Natural killer cell (primary cell): ENCODE data around the gene KCNS3. TPM values are rescaled to one million over a fixed set of nuclear protein-coding genes. Genes with fewer than 3 reads are reported as not detected.

Experiments
- ATAC-seq, 3 donors: fragments of 150-1000 bp in 2 of 3; fragments of 200-7000 bp in 1 of 3; cut with Tn5 transposase; 1 replicate in 1 of 3; 2 replicates in 2 of 3; pipeline ENCODE4 v1.10.0; 2021; ENCODE audit warnings: mild to moderate bottlenecking in 2 of 3, moderate library complexity in 2 of 3
- DNase-seq, 2 donors: peaks; one replicate each; pipeline versions ENCODE4 v3.0.0 to v3.0.0-alpha.2; 2013 to 2021; ENCODE audit warnings: mixed read lengths in 1 of 2
- H3K27ac ChIP-seq: one replicate; pipeline ENCODE4 v1.5.1; 2013; ENCODE audit warnings: mild to moderate bottlenecking, low read length
- H3K27me3 ChIP-seq: one replicate; pipeline ENCODE4 v1.6.1; 2013; ENCODE audit warnings: low read length; ENCODE audit not compliant: control insufficient read depth, insufficient read depth
- H3K36me3 ChIP-seq: one replicate; pipeline ENCODE4 v1.6.1; 2013; ENCODE audit warnings: low read length; ENCODE audit not compliant: control insufficient read depth, insufficient read depth
- H3K4me1 ChIP-seq: one replicate; pipeline ENCODE4 v1.6.1; 2013; ENCODE audit warnings: low read length; ENCODE audit not compliant: control insufficient read depth, insufficient read depth
- H3K4me3 ChIP-seq: one replicate; pipeline ENCODE4 v1.5.1; 2013; ENCODE audit warnings: low read length
- H3K9me3 ChIP-seq: one replicate; pipeline ENCODE4 v1.6.1; 2013; ENCODE audit warnings: low read length; ENCODE audit not compliant: control insufficient read depth, insufficient read depth
- H3K27ac Mint-ChIP-seq, 2 donors: one replicate each; pipeline ENCODE4 v1.8.0; 2022; ENCODE audit warnings: mild to moderate bottlenecking in 2 of 2, mixed read lengths in 2 of 2, moderate library complexity in 1 of 2
- H3K27me3 Mint-ChIP-seq, 2 donors: one replicate each; pipeline ENCODE4 v1.8.0; 2022; ENCODE audit warnings: low read depth in 2 of 2, mixed read lengths in 2 of 2
- H3K36me3 Mint-ChIP-seq: one replicate; pipeline ENCODE4 v1.8.0; 2022; ENCODE audit warnings: mixed read lengths
- H3K4me1 Mint-ChIP-seq, 2 donors: one replicate each; pipeline ENCODE4 v1.8.0; 2022; ENCODE audit warnings: mixed read lengths in 2 of 2
- H3K4me3 Mint-ChIP-seq: one replicate; pipeline ENCODE4 v1.8.0; 2022; ENCODE audit warnings: mild to moderate bottlenecking, moderate library complexity, mixed read lengths
- H3K9me3 Mint-ChIP-seq, 2 donors: one replicate each; pipeline ENCODE4 v1.8.0; 2022; ENCODE audit warnings: mixed read lengths in 2 of 2
- CTCF ChIP-seq: fragments of 200-600 bp; IDR thresholded peaks from one replicate; pipeline ENCODE4 v1.8.0; 2022; ENCODE audit warnings: antibody characterized with exemption
- WGBS: methylation state at CpG from one replicate; pipeline ENCODE4 v1.1.7; 2013; ENCODE audit warnings: missing lambda C conversion rate; ENCODE audit not compliant: insufficient coverage; 5-methylcytosine and 5-hydroxymethylcytosine counted together
- intact Hi-C: fragments of 100-400 bp; cut with micrococcal nuclease; formaldehyde crosslinking; loops from one replicate; pipeline ENCODE4 v1.14.2; 2022
- total RNA-seq, 4 donors: library from RNA; stranded (reverse); fragments of 120-200 nt in 1 of 4; gene quantifications; one replicate each; pipeline versions ENCODE4 v1.2.3 to v1.2.4, GENCODE V29; 2013 to 2022

The KCNS3 gene
- total RNA-seq, 3 donors from 2014 or later (not counting 1 experiment from before 2014, with no cell fraction given) = not detected

- Mint-ChIP-seq H3K4me1 (no peaks in the 10 kb centered on the region), H3K27ac (no peak overlapping the region), H3K36me3 (no peaks in the 10 kb centered on the region)
Observed at GRCh38 chr2:17935242-17935885, 56.9 kb downstream of the KCNS3 start.

GRCh38 chr2:17936599-17936998, 58.1 kb downstream of the KCNS3 start:
- ATAC-seq (no peak), DNase-seq (no peak)
- intact Hi-C loops = no loop called here
- H3K36me3 ChIP-seq = no peaks in the 10 kb centered on the region
- no peak overlapping the region for H3K4me3 ChIP-seq
- H3K27ac Mint-ChIP-seq = no peak overlapping the region
- no peak overlapping the region for H3K4me3 Mint-ChIP-seq
- H3K27ac ChIP-seq = no peak overlapping the region
- H3K9me3 Mint-ChIP-seq = peaks cover 0 to 2% of the 10 kb centered on the region in 2 donors
- H3K27me3 ChIP-seq = no peaks in the 10 kb centered on the region
- H3K27me3 Mint-ChIP-seq = no peaks in the 10 kb centered on the region
- 93% methylated on average over 1 of the region's 1 CpG for WGBS
- H3K36me3 Mint-ChIP-seq = no peaks in the 10 kb centered on the region
- H3K4me1 ChIP-seq = no peaks in the 10 kb centered on the region
- no peaks in the 10 kb centered on the region for H3K9me3 ChIP-seq
- no peak for TF ChIP-seq CTCF
- no peaks in the 10 kb centered on the region for H3K4me1 Mint-ChIP-seq

More at GRCh38 chr2:17935242-17935885, 56.9 kb downstream of the KCNS3 start:
- WGBS = 84% methylated on average over 6 of the region's 6 CpGs
- H3K9me3 Mint-ChIP-seq = peaks cover 0 to 2% of the 10 kb centered on the region in 2 donors
- peaks cover 0 to 3% of the 10 kb centered on the region in 2 donors for H3K27me3 Mint-ChIP-seq
- no peak overlapping the region for H3K4me3 Mint-ChIP-seq
- no peaks in the 10 kb centered on the region for H3K36me3 ChIP-seq
- no peak for TF ChIP-seq CTCF
- H3K4me1 ChIP-seq = no peaks in the 10 kb centered on the region
- intact Hi-C loops = no loop called here
- ATAC-seq = no peak
- H3K27ac ChIP-seq = no peak overlapping the region
- no peak overlapping the region for H3K4me3 ChIP-seq
- H3K27me3 ChIP-seq = no peaks in the 10 kb centered on the region
- H3K9me3 ChIP-seq = no peaks in the 10 kb centered on the region
- no peak for DNase-seq

GRCh38 chr2:17940091-17940630, 61.7 kb downstream of the KCNS3 start:
- intact Hi-C loops = no loop called here
- Histone ChIP-seq H3K36me3 (no peaks in the 10 kb centered on the region), H3K4me3 (no peak overlapping the region), H3K27ac (no peak overlapping the region), H3K27me3 (no peaks in the 10 kb centered on the region), H3K9me3 (no peaks in the 10 kb centered on the region), H3K4me1 (no peaks in the 10 kb centered on the region)
- no peaks in the 10 kb centered on the region for H3K36me3 Mint-ChIP-seq
- no peak for DNase-seq
- H3K9me3 Mint-ChIP-seq = peaks cover 2 to 3% of the 10 kb centered on the region in 2 donors
- no peak overlapping the region for H3K4me3 Mint-ChIP-seq
- no peaks in the 10 kb centered on the region for H3K4me1 Mint-ChIP-seq
- H3K27ac Mint-ChIP-seq = no peak overlapping the region
- H3K27me3 Mint-ChIP-seq = no peaks in the 10 kb centered on the region
- 77% methylated on average over 2 of the region's 2 CpGs for WGBS
- no peak for ATAC-seq
- TF ChIP-seq CTCF = no peak

- Mint-ChIP-seq H3K9me3 (peaks cover 5 to 10% of the 10 kb centered on the region in 2 donors), H3K36me3 (no peaks in the 10 kb centered on the region), H3K4me3 (no peak overlapping the region), H3K27me3 (peaks cover 0 to 4% of the 10 kb centered on the region in 2 donors), H3K27ac (no peak overlapping the region), H3K4me1 (no peaks in the 10 kb centered on the region)
- no peak overlapping the region for H3K27ac ChIP-seq
- intact Hi-C loops = no loop called here
- H3K4me3 ChIP-seq = no peak overlapping the region
- H3K27me3 ChIP-seq = no peaks in the 10 kb centered on the region
- 75% methylated on average over 4 of the region's 4 CpGs for WGBS
- H3K4me1 ChIP-seq = no peaks in the 10 kb centered on the region
- ATAC-seq = no peak
- TF ChIP-seq CTCF = no peak
- H3K36me3 ChIP-seq = no peaks in the 10 kb centered on the region
- no peak for DNase-seq
- H3K9me3 ChIP-seq = no peaks in the 10 kb centered on the region
Observed at GRCh38 chr2:17943444-17943843, 65.0 kb downstream of the KCNS3 start.
